ENCODE measurements around the gene GFOD2.
A peak's percentile ranks its signal among the peaks of the same experiment; 100 is the strongest.
"Not testable (repeated sequence)": the region's sequence is repeated elsewhere in the genome, so short reads cannot be mapped to it uniquely, and the experiment has no call there.

Gene GFOD2, protein sequence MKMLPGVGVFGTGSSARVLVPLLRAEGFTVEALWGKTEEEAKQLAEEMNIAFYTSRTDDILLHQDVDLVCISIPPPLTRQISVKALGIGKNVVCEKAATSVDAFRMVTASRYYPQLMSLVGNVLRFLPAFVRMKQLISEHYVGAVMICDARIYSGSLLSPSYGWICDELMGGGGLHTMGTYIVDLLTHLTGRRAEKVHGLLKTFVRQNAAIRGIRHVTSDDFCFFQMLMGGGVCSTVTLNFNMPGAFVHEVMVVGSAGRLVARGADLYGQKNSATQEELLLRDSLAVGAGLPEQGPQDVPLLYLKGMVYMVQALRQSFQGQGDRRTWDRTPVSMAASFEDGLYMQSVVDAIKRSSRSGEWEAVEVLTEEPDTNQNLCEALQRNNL

DNA sequence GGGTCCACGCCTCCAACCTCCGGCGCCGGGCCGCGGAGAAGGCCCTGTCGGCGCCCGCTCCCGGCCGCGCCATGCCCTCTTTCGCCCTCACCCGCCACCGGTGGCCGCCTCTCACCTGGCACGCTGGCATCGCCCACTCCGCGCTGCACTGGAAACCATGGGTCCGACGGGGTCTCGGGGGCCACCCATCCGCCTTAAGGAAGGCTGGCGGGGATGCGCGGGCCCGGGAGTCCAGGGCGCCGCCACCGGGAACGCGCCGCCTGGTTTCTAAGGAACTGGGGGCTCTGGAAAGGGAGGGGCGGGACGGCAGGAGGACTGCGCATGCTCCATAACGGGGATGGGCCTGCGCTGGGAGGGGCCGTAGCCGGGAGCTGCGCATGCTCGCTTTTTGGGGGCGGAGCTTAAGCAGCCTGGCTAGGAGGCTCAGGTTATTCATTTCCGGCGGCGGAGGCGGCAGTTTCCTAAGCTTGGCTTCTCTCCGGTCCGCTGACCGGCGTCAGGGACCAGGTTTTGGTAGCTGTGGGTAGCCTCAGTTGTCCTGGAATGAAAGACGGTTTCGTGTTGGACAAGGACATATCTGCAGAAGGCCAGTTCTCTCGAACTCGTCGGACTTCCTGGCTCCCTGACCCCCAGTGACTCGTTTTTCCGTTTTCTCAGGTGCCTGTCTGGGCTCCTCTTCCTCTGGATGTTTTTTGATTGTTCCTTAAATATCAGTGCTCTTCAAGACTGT, at the start of gene GFOD2:
TSS of gene GFOD2 (minus strand) at position 269 of the 730 bp plus-strand sequence. CDS start 33,601 bp downstream, outside the sequence.
- DNase-seq: peak; percentile 99

DNA sequence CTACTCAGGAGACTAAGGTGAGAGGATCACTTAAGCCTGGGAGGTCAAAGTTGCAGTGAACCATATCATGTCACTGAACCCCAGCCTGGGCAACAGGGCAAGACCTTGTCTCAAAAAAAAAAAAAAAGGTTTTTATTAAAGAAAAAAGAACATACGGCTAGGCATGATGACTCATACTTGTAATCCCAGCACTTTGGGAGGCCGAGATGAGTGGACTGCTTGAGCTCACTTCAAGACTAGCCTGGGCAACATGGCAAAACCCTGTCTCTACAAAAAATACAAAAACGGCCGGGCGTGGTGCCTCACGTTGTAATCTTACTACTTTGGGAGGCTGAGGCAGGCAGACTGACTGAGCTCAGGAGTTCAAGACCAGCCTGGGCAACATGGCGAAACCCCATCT, 48.8 kb upstream of the GFOD2 start:
- DNase-seq: no peak

DNA sequence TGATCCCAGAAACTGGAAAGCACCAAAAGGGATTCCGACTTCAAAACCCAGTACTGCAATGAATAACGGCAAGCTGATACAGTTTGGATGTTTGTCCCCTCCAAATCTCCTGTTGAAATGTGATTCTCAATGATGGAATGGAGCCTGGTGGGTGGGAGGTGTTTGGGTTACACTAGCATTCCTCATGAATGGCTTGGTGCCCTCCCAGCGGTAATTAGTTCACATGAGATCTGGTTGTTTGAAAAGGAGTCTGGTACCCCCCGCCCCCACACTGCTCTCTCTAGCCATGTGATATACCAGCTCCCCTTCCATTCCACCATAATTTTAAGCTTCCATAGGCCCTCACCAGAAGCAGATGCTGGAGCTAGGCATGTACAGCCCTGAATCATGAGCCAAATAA, 47.2 kb upstream of the GFOD2 start:
- DNase-seq: no peak

- DNase-seq: no peak
Observed at GRCh38 chr16:67764158-67764667, 45.1 kb upstream of the GFOD2 start.

GRCh38 chr16:67763066-67763465, 44.0 kb upstream of the GFOD2 start:
- DNase-seq: no peak

DNA sequence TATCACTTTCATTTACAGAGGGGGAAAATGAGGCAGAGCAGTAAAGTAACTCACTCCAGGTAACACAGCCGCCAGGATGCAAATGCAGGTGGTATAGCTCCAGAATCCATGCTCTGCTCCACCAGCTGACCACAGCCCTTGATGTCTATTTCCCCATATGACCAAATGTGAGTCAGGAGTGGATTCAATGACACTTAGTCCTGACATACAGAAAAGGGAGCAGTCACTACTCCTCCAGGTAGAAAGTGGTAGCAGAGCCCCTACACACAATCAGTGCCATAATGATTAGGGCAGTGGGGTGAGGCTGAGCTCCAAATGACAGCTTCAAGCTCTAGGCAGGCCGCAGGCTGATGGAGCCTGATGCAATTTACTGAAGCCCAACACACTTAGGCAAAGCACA, 43.3 kb upstream of the GFOD2 start:
- no peak for DNase-seq

DNA sequence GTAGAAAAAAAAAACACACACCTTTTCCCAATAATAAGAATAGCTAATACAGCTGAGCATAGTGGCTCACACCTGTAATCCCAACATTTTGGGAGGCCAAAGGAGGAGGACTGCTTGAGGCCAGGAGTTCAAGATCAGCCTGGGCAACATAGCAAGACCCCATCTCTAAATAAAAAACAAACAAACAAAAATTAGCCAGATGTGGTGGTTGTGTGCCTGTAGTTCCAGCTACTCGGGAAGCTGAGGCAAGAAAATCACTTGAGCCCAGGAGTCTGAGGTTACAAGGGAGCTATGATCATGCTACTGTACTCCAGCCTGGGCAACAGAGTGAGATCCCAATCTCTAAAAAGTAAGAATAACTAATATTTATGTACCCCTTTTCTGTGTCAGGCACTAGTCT, 42.8 kb upstream of the GFOD2 start:
- no peak for DNase-seq

DNA sequence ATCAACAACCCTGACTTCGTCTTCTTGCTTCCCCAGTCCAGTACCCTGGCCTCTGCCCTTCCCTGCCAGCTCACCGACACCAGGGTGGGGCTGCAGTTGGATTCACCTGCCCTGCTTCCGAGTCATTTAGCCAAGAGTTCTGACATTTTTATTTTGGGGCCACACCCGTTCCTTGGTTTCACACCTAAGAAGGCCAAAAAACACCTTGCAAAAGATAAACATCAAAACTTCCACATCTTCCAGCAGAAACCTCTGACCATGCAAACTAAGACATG, 41.8 kb upstream of the GFOD2 start:
- DNase-seq: no peak

- DNase-seq: no peak
Observed at GRCh38 chr16:67760206-67760955, 41.3 kb upstream of the GFOD2 start.

DNA sequence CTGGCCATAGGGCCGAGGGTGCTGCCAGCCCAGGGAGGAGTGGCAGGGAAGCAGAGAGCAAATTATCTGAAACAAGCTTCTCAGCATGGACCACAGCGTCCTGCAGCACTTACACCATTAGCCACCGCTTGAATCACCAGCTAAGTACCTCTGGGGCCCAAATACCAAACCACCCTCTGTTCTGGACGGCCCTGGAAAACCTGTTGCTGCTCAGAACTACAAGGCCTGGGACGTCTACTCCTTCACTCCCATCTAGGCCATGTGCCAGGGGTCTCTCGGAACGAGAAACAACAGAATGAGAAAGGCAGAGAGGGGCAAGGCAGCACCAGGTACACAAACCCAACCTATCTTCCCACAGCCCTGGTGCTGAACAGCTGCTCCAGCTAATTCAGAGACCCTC, 39.9 kb upstream of the GFOD2 start:
- DNase-seq: no peak

DNA sequence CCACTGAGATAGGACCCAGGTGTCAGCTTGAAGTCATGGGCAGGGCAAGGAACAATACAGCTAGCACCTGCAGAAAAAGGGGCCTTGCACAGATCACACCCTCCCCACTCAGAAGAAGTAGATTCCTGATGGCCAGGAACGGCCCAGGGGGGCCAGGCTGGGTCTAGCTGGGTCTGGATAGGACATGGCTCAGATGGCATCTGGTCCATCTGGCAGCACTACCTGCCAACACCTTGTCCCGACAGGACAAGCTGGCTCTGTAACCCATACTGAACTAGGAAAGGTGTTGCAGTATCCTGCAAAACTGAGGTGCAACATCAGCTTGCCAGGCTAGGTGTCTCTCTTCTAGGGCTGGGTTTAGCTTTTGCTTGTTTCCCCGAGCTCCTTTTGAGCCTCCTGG, 38.9 kb upstream of the GFOD2 start:
- no peak for DNase-seq

DNA sequence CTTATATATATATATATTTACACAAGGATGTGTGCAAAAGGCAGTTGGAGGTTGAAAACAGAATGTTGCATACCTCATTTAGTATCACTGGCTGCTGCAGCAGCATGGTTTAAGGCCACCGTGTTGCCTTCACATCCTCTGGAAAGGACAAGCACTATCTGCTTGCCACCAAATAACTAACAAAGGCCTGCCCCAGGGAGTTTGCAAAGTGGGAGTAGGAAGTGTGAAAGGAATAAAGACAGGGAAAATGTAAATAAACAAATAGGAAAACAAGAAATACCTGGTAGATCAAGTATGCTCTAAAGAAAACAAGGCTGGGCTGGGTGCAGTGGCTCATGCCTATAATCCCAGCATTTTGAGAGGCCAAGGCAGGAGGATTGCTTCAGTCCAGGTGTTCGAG, 33.5 kb upstream of the GFOD2 start:
- no peak for DNase-seq

DNA sequence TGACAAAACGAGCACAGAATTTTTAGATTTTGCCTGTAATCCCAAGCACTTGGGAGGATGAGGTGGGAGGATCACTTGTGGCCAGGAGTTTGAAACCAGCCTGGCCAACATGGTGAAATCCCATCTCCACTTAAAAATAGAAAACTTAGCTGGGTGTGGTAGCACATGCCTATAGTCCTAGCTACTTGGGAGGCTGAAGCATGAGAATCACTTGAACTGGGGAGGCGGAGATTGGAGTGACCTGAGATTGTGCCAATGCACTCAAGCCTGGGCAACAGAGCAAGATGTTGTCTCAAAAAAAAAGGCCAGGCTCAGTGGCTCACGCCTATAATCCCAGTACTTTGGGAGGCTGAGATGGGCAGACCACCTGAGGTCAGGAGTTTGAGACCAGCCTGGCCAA, 32.2 kb upstream of the GFOD2 start:
- not testable (repeated sequence) for DNase-seq

- DNase-seq: no peak
Observed at GRCh38 chr16:67750466-67750865, 31.4 kb upstream of the GFOD2 start.

DNA sequence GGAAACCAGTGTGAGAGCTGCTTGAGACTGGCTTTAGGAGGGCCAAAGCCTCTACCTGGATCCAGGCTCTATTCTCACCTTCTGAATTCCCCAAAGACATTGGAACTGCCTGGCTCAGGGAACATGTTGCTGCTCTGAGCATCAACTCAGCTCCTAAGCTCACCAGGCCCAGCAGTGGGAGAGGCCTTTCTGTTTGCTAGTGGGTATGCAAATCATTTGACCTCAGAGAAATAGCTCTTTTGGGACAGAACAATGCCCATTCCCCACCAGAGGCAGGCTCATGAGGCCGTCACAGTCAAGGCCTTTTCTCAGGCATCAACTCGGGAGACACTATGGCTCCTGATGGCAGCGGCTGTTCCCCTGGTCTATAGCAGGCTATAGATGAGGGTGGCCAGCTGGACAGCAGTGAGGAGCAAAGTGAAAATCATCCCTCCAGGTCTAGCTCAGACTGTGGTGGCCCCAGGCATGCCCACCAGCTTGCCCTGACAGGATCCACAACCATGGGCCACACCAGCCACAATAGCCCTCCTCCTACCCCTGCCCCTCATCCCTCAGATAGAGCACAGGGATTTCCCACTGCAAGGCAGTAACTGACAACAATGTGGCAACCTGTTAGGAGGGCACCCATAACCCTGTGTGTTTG, 30.4 kb upstream of the GFOD2 start:
- no peak for DNase-seq

GRCh38 chr16:67748834-67749233, 29.7 kb upstream of the GFOD2 start:
- DNase-seq: no peak

DNA sequence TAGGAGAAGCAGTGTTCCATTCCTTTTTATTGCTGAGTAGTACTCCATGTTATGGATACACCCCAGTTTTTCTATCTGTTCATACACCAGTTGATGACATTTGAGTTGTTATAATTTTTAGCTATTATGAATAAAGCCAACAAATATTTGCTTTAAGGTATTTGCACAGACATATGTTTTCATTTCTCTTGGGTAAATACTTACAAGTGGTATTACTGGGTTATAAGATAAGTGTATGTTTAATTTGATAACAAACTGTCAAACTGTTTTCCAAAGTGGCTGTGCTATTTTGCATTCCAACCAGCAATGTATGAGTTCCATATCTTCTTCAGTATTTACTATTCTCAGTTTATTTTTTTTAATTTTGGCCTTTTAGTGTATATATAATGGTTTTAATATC, 27.7 kb upstream of the GFOD2 start:
- DNase-seq: no peak

DNA sequence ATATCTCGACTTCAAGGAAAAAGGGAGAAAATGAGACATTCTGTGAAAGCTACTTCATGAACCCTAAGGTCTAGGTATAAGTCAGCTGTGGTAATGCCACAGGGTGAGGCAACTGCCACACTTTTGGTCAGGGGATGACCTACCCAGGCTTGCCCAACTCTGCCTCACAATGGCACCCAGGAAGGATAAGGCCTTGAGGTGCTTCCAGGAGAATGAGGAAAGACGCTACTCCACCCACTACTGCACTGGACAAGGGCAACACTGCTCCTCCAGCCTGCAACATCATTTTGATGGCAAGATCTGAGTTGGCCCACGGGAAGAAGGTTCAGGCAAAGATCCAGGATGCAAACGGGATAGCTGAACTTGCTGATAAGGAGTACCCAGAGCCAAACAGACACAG, 22.0 kb upstream of the GFOD2 start:
- no peak for DNase-seq

DNA sequence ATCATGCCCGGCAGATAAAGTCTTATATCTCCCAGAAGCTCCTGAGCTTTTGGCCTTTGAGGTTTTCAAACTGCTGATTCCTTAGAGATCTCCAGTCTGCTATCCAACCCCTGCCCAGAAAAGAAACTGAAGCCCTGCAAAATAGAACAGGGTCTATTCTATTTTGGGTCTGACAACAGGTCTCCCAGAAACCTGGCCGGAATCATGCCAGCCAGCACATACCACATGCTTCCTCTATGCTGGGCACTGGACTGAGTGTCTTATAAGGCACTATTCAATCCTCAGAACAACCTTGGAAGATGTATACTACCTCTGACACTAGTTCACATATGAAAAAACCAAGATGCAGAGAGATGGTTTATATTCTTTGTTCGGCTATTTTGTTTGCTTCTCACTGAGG, 21.3 kb upstream of the GFOD2 start:
- DNase-seq: no peak

- no peak for DNase-seq
Observed at GRCh38 chr16:67736858-67737257, 17.7 kb upstream of the GFOD2 start.

GRCh38 chr16:67734731-67735201, 15.7 kb upstream of the GFOD2 start:
- DNase-seq: no peak

- DNase-seq: no peak
Observed at GRCh38 chr16:67733734-67734470, 14.8 kb upstream of the GFOD2 start.

DNA sequence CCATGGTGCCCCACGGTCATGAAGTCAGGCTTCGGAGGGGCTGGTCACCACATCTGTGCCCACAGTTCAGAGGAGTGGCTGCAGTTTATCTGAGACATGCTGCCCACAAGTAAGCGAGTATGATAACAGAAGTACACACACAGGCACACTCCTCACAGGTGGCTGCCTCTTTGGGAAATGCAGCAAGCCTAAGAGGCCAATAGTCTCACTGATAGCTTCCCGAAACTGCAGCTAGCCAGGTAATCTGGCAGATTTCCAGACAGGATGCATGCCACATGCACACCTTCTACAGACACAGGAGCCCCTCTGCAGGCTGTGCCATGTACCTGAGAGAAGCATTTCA, 12.6 kb upstream of the GFOD2 start:
- no peak for DNase-seq
